Activated CD4-positive, alpha-beta T cell treated with anti-CD3 and anti-CD28 coated beads for 36 hours (primary cell): ENCODE results near the gene TSPAN19. TPM values are rescaled to one million over a fixed set of nuclear protein-coding genes. Genes with fewer than 3 reads are reported as not detected.

Experiments used
- ATAC-seq: fragments of 200-7000 bp; cut with Tn5 transposase; one replicate; pipeline ENCODE4 v1.10.0; 2021; ENCODE audit warnings: mild to moderate bottlenecking, moderate library complexity
- CTCF ChIA-PET: fragments of 350-600 bp; sonication (Branson Sonifier 250); formaldehyde crosslinking; loops from one replicate; lab custom pipeline; 2021; ENCODE audit warnings: antibody characterized with exemption; lab: Charles Lee
- POLR2A ChIA-PET: fragments of 350-600 bp; sonication (Branson Sonifier 250); formaldehyde crosslinking; loops from one replicate; lab custom pipeline; 2021; ENCODE audit warnings: antibody characterized with exemption, inconsistent platforms; lab: Charles Lee
- DNase-seq: peaks from one replicate; pipeline ENCODE4 v3.0.0-alpha.2; 2020
- H3K27ac Mint-ChIP-seq: one replicate; pipeline ENCODE4 v1.8.0; 2021; ENCODE audit warnings: mixed read lengths
- H3K27me3 Mint-ChIP-seq: one replicate; pipeline ENCODE4 v1.8.0; 2021; ENCODE audit warnings: mixed read lengths
- H3K36me3 Mint-ChIP-seq: one replicate; pipeline ENCODE4 v1.8.0; 2021; ENCODE audit warnings: low read depth, mixed read lengths
- H3K4me1 Mint-ChIP-seq: one replicate; pipeline ENCODE4 v1.8.0; 2021; ENCODE audit warnings: mixed read lengths
- H3K4me3 Mint-ChIP-seq: one replicate; pipeline ENCODE4 v1.8.0; 2021; ENCODE audit warnings: mild to moderate bottlenecking, moderate library complexity, mixed read lengths
- H3K9me3 Mint-ChIP-seq: one replicate; pipeline ENCODE4 v1.8.0; 2021; ENCODE audit warnings: low read depth, mixed read lengths
- intact Hi-C, 2 experiments: fragments of 100-400 bp; cut with DNase I in 1 of 2; cut with micrococcal nuclease in 1 of 2; formaldehyde crosslinking; loops; one replicate each; pipeline versions ENCODE4 v1.14.2 to v1.15.1; 2022 to 2024; cut with DNase I, micrococcal nuclease
- total RNA-seq, 2 experiments: library from RNA; stranded (reverse); gene quantifications; one replicate each; pipeline ENCODE4 v1.2.3, GENCODE V29; 2021

The TSPAN19 gene
- total RNA-seq, 2 experiments from 2014 or later = not detected

DNA sequence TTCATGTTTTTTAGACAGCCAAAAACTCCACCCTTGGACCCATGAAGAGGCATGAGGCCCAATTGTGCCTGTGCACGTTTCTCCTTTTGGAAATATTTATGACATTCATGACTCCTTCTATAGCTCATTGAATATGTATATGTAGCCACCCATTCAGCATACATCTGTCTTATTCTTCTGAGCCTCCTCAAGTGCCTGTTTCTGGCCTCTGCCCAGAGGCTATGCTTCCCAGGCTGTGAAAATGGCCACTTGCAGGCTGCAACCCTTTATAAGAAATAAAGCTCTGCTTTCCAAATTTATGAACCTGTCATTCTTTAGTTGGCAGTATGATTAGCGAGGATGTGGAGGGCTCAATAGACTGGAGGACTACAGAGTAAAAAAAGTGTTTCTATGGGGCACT is 35.3 kb downstream of the TSPAN19 start:
- CTCF ChIA-PET = no interaction called here
- Mint-ChIP-seq H3K9me3 (no peaks in the 10 kb centered on the region), H3K27me3 (no peaks in the 10 kb centered on the region), H3K4me1 (peaks cover 2% of the 10 kb centered on the region), H3K27ac (no peak overlapping the region), H3K4me3 (no peak overlapping the region), H3K36me3 (no peaks in the 10 kb centered on the region)
- ATAC-seq = no peak
- intact Hi-C loops = no loop called here
- POLR2A ChIA-PET = no interaction called here
- no peak for DNase-seq

DNA sequence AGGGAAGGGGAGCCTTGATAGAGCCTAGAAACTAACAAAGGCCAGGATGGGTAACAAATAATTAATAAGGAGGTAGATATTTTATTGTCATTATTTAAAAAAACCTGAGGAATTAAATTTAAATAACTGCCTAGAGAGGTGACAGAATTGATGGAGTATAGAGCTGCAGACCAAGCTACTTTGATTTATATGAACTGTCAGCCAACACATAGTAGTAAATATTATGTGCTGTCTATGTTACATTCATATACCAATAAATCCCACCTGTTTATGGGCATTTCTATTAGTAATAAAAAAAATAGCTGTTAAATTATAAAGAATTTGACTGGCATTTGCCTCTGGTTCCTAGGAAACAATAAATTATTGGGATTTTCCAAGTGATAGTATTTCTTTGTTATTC is 37.7 kb downstream of the TSPAN19 start:
- no peaks in the 10 kb centered on the region for H3K9me3 Mint-ChIP-seq

DNA sequence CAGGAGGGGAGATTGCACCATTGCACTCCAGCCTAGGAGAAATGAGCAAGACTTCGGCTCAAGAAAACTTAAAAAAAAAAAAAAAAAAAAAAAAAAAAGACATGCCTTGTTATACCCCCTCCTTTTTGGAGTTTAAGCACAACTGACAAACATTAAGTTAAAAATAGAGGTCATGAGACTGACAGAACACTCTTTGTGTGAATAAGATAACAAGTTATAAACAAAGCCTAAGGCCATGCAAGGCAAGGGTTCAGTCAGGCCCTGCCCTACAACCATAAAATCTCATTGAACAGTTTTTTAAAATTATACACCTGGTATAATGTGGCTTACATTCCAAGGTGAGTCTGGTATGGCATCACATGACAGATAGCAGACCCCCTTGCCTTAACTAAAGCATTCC is 39.3 kb downstream of the TSPAN19 start:
- ChIA-PET CTCF (interaction anchor here (0.8 kb wide), 1 partner anchor 9 kb away, joined by 3 read pairs; no protein-coding TSS in a partner anchor), POLR2A (no interaction called here)
- DNase-seq = no peak
- intact Hi-C loops = no loop called here
- H3K9me3 Mint-ChIP-seq = no peaks in the 10 kb centered on the region
- H3K4me3 Mint-ChIP-seq = no peak overlapping the region
- no peaks in the 10 kb centered on the region for H3K27me3 Mint-ChIP-seq
- no peaks in the 10 kb centered on the region for H3K36me3 Mint-ChIP-seq
- H3K27ac Mint-ChIP-seq = no peak overlapping the region
- no peak for ATAC-seq
- peaks cover 9% of the 10 kb centered on the region for H3K4me1 Mint-ChIP-seq

More for the DNA sequence above, 37.7 kb downstream of the TSPAN19 start:
- no peak for ATAC-seq
- CTCF ChIA-PET = no interaction called here
- H3K27ac Mint-ChIP-seq = no peak overlapping the region
- peaks cover 9% of the 10 kb centered on the region for H3K4me1 Mint-ChIP-seq
- POLR2A ChIA-PET = no interaction called here
- intact Hi-C loops = no loop called here
- DNase-seq = no peak
- H3K36me3 Mint-ChIP-seq = no peaks in the 10 kb centered on the region
- H3K27me3 Mint-ChIP-seq = no peaks in the 10 kb centered on the region
- H3K4me3 Mint-ChIP-seq = no peak overlapping the region

DNA sequence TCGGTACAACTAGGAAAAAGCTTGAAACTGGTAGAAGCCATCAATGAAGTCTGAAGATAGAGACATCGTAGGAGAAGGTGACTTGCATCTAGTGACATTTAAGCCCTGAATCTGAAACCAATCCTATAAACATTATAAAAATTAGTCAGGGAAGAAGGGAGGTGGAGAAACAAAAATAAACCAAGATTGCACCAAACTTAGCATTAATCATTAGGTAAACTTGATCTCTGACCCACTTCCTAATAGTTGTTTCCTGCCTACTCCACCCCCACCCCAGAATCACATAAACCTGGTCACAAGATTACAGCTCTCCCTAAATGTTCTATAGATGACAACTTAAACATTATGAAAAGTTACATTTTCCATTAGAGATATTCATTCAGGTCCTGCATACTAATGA is 40.4 kb downstream of the TSPAN19 start:
- ChIA-PET POLR2A (no interaction called here), CTCF (no interaction called here)
- Mint-ChIP-seq H3K4me3 (no peak overlapping the region), H3K4me1 (peaks cover 9% of the 10 kb centered on the region), H3K27me3 (no peaks in the 10 kb centered on the region), H3K27ac (no peak overlapping the region), H3K9me3 (no peaks in the 10 kb centered on the region), H3K36me3 (no peaks in the 10 kb centered on the region)
- intact Hi-C loops = no loop called here
- ATAC-seq (no peak), DNase-seq (no peak)

DNA sequence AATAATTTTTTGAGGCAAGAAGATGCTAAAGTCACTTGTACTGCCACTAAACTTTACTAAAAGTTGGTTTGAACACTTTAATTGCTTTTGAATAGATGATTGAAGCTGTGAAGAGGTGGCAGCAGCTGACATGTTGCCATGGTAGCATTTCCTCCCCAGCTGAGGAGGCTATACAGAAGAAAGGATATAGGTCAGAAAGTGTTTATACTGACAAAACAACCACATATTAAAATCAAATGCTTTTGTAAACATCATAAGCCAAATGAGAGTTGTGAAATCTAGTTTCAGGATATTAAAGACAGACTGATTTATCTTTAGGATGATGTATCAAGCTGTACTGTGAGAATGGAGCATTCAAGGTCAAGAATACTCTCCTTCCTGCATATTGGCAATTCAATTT is 41.7 kb downstream of the TSPAN19 start:
- no peaks in the 10 kb centered on the region for H3K36me3 Mint-ChIP-seq
- H3K4me1 Mint-ChIP-seq = peaks cover 9% of the 10 kb centered on the region
- no peak overlapping the region for H3K4me3 Mint-ChIP-seq
- ChIA-PET POLR2A (no interaction called here), CTCF (interaction anchor here (0.6 kb wide), 1 partner anchor 362 kb away, joined by 3 read pairs; no protein-coding TSS in a partner anchor)
- no peaks in the 10 kb centered on the region for H3K9me3 Mint-ChIP-seq
- H3K27ac Mint-ChIP-seq = no peak overlapping the region
- no peaks in the 10 kb centered on the region for H3K27me3 Mint-ChIP-seq
- intact Hi-C loops = no loop called here
- ATAC-seq (no peak), DNase-seq (no peak)

DNA sequence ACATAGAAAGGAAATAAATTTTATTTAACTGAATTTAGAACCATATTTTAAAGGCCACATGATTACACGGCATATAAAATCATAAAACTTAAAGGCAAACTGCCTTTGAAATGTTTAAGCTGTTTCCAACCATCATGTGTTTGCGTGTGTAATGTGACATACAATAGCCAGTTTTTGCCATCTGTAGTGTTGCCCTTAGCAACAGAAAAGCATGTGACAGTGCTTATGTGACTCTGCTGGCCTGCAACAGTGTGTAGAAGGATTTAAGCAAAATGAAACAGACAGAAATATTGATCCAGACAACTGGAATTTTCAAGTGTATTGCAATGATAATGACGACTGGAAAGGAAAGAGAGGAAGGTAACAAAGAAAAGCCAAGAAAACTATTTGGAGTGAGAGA is 49.5 kb downstream of the TSPAN19 start:
- CTCF ChIA-PET = no interaction called here

DNA sequence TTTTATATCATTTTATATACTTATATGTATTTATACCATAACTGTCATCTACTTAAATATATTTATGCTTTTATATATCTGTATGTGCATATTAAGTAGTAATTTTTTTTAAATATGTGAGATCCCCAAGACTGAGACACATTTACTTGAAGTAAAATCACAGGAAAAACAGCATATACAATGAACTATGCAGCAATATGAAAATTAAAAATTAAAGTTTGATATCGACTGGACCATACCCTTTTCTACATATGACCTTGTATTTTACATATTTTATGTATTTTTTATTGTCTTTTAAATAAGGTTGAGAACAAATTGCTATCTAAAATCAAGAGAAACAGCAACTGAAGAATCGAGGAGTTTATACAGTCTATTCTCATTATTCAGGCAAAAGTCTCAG is 50.0 kb downstream of the TSPAN19 start:
- CTCF ChIA-PET = no interaction called here
- H3K9me3 Mint-ChIP-seq = no peaks in the 10 kb centered on the region
- H3K4me1 Mint-ChIP-seq = no peaks in the 10 kb centered on the region
- no peaks in the 10 kb centered on the region for H3K36me3 Mint-ChIP-seq
- POLR2A ChIA-PET = no interaction called here
- no peak for DNase-seq
- ATAC-seq = no peak
- intact Hi-C loops = no loop called here
- no peaks in the 10 kb centered on the region for H3K27me3 Mint-ChIP-seq
- H3K27ac Mint-ChIP-seq = no peak overlapping the region
- H3K4me3 Mint-ChIP-seq = no peak overlapping the region

More for the DNA sequence above, 49.5 kb downstream of the TSPAN19 start:
- POLR2A ChIA-PET = no interaction called here
- no peak for DNase-seq
- intact Hi-C loops = no loop called here
- Mint-ChIP-seq H3K27me3 (no peaks in the 10 kb centered on the region), H3K9me3 (no peaks in the 10 kb centered on the region), H3K36me3 (no peaks in the 10 kb centered on the region), H3K27ac (no peak overlapping the region), H3K4me1 (no peaks in the 10 kb centered on the region), H3K4me3 (no peak overlapping the region)
- no peak for ATAC-seq

DNA sequence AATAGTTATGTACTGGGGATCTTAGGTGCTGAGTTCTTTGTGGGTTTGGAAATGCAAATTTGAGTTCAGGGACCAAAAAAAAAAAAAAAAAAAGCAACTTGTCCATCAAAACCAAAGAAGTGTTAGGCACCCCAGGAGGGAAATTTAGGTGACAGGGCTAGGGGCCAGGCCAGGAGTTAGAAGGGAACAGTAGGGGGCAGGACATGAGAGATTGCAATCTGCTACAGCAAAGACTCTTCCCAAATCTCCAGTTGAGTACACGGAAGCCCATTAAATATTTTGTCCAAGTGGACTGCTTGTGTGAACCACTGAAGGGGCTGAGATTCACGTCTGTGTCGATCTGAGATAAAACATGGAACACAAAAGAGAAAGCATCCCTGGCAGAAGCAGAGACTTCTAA is 52.8 kb downstream of the TSPAN19 start:
- Mint-ChIP-seq H3K4me1 (no peaks in the 10 kb centered on the region), H3K4me3 (no peak overlapping the region), H3K36me3 (no peaks in the 10 kb centered on the region), H3K27ac (no peak overlapping the region), H3K9me3 (no peaks in the 10 kb centered on the region), H3K27me3 (no peaks in the 10 kb centered on the region)
- ChIA-PET POLR2A (no interaction called here), CTCF (no interaction called here)
- no peak for ATAC-seq
- intact Hi-C loops = no loop called here
- no peak for DNase-seq

DNA sequence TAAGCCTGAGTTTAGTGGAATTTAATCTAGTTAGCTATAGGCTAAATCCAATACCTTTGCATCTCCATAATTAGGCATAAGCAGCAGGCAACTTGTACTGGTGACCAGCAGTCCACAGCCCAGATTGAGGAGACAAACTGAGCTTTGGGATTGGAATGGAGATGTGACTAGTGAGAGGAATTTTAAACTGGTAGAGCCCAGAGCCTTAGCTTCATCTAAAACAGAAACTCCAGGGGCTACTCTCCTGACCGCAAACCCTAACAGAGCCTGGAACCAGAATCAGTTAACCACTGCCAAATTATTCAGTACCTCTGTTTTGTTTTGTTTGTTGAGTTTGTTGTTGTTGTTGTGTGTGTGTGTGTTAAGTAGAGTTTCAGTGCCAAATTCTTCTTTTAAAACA is 53.2 kb downstream of the TSPAN19 start:
- Mint-ChIP-seq H3K27ac (no peak overlapping the region), H3K4me3 (no peak overlapping the region), H3K9me3 (no peaks in the 10 kb centered on the region), H3K4me1 (no peaks in the 10 kb centered on the region), H3K27me3 (no peaks in the 10 kb centered on the region), H3K36me3 (no peaks in the 10 kb centered on the region)
- no peak for ATAC-seq
- intact Hi-C loops = no loop called here
- no peak for DNase-seq
- CTCF ChIA-PET = no interaction called here
- POLR2A ChIA-PET = no interaction called here

DNA sequence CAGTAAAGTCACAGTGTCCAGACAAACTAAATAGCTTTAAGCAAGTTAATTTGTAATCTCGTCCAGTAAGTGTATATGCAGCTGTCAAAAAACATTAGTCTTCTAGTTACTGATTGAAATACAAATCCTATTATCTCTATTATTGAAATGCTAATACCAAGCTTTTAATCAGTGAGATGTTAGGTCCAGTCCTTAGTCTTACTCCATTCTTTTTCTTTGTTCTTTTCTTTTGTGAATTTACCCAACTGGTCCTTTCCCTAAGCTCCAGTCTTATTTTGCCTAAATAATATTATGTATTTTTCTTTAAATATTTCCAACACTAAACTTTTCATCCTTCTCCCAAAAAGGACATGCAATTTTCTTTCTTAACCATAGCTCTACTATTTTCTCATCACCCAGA is 57.2 kb downstream of the TSPAN19 start:
- Mint-ChIP-seq H3K9me3 (no peaks in the 10 kb centered on the region), H3K4me1 (no peaks in the 10 kb centered on the region), H3K27me3 (no peaks in the 10 kb centered on the region), H3K4me3 (no peak overlapping the region), H3K36me3 (no peaks in the 10 kb centered on the region), H3K27ac (no peak overlapping the region)
- CTCF ChIA-PET = interaction anchor here (0.8 kb wide), 1 partner anchor 78 kb away, joined by 3 read pairs; no protein-coding TSS in a partner anchor
- intact Hi-C loops = no loop called here
- DNase-seq = no peak
- ATAC-seq = no peak
- POLR2A ChIA-PET = no interaction called here

DNA sequence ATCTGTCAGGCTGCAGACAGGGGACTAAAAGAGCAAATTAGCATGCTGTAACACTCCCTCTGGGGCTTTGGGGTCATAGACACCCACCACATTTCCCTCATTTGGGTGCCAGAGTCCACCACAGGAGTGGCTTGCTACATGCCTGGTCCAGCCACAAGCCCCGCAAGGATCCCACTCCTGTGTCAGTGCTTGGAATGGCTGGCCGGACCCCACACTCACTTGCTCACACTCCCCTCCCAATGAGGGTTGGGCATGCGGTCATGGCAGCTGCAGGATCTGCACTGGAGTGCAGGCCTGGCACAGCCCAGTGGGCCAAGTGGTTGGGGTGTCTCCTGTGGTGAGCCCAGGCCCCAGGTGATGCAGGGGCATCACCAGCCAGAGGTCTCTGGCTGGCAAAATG is 59.9 kb downstream of the TSPAN19 start:
- Mint-ChIP-seq H3K4me1 (no peaks in the 10 kb centered on the region), H3K36me3 (no peaks in the 10 kb centered on the region), H3K27ac (no peak overlapping the region), H3K4me3 (no peak overlapping the region), H3K27me3 (no peaks in the 10 kb centered on the region), H3K9me3 (no peaks in the 10 kb centered on the region)
- POLR2A ChIA-PET = no interaction called here
- no peak for ATAC-seq
- no peak for DNase-seq
- CTCF ChIA-PET = no interaction called here
- intact Hi-C loops = no loop called here

DNA sequence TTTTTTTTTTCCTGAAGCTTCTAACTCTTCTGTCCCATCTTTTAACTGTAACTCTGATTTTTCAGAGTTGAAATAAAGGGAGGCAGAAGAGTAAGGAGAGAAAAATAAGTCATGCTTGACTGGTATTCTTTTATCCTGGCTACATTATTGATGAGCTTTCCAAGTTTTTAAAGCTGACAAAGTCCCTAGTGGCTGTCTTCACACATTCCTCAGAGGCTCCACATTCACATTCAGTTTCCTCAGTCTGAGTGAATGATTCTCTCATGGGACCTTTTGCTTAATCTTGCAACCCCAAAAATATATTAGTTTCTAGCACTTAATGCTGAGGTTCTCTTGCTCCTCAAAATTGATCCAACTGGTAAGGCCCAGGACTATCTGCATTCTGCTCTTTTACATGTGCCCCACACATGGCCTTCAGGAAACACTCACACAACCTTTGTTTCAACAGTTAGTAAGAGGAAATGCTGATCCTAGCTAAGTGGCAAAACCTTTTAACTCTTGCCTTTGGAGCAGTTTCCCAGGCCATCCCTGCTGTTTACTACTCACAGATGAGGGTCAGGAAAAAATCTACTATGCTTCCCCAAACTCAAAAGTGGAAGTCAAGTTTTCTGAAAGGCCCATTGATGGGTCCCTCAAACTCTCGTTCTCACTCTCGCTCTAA is 61.8 kb downstream of the TSPAN19 start:
- Mint-ChIP-seq H3K4me1 (no peaks in the 10 kb centered on the region), H3K9me3 (no peaks in the 10 kb centered on the region), H3K27ac (no peak overlapping the region), H3K36me3 (no peaks in the 10 kb centered on the region), H3K27me3 (no peaks in the 10 kb centered on the region), H3K4me3 (no peak overlapping the region)
- CTCF ChIA-PET = no interaction called here
- ATAC-seq (no peak), DNase-seq (no peak)
- intact Hi-C loops = no loop called here
- POLR2A ChIA-PET = no interaction called here
